GM21423 (cell line): ENCODE measurements around the gene PARD3.
"Not testable (repeated sequence)": the region's sequence is repeated elsewhere in the genome, so short reads cannot be mapped to it uniquely, and the experiment has no call there.

Source experiments
- ATAC-seq: cut with Tn5 transposase; IDR thresholded peaks from one replicate; pipeline ENCODE4 v1.9.1; 2021; ENCODE audit warnings: mild to moderate bottlenecking, moderate library complexity; ENCODE audit not compliant: unreplicated experiment

PARD3 gene

DNA sequence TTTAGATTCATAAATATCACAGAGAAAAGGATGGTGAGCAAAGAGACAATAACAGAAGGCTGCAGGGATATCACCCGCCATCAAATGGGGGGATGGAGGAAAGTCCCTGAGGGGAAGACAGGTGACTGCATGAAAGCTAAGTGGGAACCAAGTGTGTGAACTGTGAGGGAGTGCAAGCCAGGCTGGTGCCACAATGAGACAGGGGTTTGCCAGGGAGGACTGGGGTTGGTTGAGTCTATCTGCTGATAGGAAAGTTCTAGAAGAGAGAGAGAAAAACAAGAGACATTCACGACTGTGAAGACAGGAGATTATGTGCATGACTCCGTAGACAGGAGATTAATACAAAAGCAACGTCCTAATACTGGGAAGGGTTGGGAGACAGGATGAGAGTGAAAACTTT is 376.4 kb downstream of the PARD3 start:
- no peak for ATAC-seq

- ATAC-seq, result no peak
Observed at GRCh38 chr10:34437906-34438305, 377.2 kb downstream of the PARD3 start.

DNA sequence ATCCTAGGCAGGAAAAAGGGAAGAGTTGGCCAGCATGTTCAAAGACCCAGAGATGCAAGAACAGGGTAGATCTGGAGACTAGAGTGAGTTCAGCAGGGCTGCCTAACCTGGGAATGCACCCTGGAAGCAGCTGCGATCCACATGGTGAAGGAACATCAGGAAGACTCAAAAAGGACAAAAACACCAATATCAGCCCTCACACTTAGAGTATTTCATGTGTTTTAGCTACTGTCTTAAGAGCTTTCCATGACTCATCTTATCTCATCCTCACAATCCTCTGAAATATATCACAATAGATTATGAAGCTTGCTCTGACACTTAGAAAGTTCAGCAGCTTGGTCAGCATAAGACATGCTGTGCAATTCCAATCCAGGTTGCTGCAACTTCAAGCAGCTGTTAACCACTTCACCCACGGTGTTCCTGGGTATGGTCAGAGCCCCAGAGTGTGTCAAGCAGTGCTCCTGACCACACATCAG is 380.9 kb downstream of the PARD3 start:
- ATAC-seq, result no peak

DNA sequence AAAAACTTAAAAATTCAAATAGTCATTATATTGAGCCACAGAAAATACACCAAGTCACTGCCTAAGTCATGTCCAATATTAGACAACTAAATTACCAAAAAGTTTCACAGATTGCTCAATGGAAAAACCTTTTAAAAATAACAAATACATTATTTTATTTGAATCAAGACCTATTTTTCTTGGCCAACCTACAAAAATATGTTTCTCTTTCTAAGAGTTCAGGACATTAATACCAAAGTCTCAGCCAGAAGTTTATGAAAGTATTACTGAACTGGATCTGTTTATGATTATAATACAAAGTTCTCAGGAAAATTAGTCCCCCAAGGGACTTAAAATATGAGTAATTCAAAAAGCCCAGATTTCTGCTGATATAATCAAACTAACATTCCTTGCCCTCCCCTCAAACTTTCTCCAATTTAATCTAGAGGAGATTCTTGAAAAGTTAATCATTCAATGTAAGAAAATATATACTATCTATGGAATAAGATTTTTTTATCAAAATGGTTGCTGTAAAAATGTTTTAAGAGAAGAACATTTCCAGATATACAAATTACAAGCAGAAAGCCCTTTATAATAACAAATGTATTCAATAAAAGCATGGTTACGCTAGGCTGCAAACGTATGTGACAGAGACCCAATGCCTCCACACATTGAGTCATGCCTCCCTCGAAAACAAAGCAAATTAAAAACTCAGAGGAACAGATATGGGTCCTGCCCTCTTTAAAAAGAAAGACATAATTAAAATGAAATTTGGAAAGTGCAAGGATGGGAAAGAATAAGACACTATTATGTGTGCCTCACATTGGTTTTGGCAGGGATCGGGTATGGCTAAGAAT is 381.6 kb downstream of the PARD3 start:
- ATAC-seq, result no peak

DNA sequence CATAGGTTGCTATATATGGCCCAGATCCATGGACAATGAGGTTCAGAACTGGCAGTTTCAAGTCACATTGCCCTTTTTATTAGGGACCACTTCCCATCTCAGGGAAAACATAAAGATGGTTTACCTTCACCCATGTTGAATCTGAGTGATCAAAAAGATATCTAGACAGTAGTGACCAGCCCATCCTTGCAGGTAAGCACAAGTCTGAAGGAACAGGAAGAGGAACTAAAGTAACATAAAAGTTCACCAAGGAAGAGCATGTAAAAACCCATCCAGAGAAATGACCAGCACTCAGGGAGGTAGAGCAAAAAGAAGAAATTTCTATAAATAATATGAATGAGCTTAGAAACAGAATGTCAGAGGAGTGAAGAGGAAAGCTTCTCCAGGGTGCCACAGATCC is 382.5 kb downstream of the PARD3 start:
- no peak for ATAC-seq

GRCh38 chr10:34430685-34431084 is 384.4 kb downstream of the PARD3 start:
- no peak for ATAC-seq

GRCh38 chr10:34428501-34428900 is 386.6 kb downstream of the PARD3 start:
- ATAC-seq, result no peak

- no peak for ATAC-seq
Observed at GRCh38 chr10:34427911-34428216, 387.2 kb downstream of the PARD3 start.

- not testable (repeated sequence) for ATAC-seq
Observed at GRCh38 chr10:34427158-34427910, 387.8 kb downstream of the PARD3 start.

DNA sequence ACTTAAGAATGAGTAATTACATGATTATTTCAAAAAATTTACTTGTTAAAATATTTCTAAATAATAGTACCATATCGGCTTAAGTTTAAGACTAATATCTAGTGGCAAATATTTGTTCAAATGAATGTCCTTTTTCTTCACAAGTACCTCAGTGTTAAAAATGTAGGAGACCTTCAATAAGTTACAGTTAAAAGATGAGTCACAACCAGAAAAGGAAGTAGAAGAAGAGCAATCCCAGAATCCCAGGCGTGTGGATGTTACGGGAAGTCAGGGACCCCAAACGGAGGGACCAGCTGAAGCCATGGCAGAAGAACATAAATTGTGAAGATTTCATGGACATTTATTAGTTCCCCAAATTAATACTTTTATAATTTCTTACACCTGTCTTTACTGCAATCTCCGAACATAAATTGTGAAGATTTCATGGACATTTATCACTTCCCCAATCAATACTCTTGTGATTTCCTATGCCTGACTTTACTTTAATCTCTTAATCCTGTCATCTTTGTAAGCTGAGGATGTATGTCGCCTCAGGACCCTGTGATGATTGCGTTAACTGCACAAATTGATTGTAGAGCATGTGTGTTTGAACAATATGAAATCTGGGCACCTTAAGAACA is 388.4 kb downstream of the PARD3 start:
- not testable (repeated sequence) for ATAC-seq

- no peak for ATAC-seq
Observed at GRCh38 chr10:34426041-34426440, 389.1 kb downstream of the PARD3 start.

DNA sequence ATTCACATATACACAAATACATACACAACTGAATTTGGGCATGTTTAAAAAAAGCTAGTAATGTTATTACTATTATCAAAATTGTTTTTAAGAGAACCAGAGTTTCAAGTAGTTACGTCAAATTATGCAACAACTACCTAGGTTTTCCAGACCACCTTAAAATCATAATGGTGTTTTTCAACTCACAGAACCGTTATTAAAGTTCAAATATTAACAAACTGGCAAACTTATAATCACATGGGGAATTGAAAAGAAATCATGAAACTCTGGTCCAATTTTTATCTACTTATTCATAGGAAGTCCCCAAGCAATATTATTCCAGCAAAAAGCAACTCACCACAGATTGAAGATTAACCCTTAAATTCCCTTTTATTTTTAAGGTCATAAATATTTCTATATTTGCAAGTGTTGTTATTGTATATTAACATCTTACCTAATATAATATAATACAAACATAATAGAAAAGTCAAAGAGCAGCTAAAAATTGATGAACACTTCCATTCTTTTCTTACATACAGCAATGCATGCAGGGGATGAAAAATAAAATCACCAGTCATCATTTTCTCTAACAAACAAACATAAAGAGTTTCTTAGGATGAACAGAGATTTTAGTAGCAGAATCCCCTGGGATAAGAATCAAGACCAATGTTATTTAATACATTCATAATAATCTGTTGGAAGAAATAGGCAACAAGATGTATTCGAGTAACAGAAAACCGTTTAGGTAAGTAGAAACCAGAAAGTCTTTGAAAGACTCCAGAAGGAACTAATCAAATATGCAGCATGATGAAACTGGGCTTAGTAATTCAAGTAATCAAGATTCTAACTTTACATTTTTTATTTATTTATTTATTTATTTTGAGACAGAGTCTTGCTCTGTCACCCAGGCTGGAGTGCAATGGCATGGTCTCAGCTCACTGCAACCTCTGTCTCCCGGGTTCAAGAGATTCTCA is 391.1 kb downstream of the PARD3 start:
- ATAC-seq, result no peak

- no peak for ATAC-seq
Observed at GRCh38 chr10:34420795-34421194, 394.3 kb downstream of the PARD3 start.

GRCh38 chr10:34420273-34420672 is 394.8 kb downstream of the PARD3 start:
- ATAC-seq, result no peak

DNA sequence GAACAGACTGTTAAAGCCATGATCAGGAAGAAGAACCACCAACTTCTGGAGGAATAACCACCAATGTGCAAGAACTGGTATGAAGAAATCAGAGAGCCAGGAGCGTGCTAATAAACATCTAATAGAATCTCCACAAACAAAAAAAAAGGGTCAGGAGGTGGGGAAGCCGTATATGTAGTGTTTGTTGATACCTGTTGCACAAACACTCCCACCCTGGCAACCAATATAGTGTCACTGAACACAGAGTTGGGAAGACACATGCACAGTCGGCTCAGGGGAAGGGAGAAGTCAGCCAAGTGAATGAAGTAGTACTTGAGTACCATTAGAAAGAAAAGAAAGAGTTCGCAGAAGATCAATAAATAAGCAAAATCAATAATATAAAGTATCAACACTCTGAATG is 400.1 kb downstream of the PARD3 start:
- ATAC-seq, result no peak

GRCh38 chr10:34413756-34414587 is 401.1 kb downstream of the PARD3 start:
- no peak for ATAC-seq

DNA sequence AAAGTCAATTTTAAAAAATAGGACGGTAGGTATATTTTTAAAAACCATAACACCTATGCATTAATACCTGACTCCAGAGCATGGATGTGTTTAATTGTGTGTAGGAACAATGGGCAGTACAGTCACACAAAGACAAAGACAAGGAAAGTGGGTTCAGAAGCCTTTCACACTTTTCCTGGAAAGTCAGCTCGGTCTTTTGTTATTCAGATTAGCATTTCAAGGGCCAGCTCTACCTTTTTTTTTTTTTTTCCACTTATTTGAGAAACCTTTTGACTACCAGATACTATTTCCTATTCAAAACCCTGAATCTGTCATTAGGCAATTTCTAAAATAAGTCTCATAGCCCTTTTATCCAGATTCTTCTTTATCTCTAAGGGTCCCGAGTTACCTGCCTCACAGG is 401.9 kb downstream of the PARD3 start:
- ATAC-seq, result no peak

DNA sequence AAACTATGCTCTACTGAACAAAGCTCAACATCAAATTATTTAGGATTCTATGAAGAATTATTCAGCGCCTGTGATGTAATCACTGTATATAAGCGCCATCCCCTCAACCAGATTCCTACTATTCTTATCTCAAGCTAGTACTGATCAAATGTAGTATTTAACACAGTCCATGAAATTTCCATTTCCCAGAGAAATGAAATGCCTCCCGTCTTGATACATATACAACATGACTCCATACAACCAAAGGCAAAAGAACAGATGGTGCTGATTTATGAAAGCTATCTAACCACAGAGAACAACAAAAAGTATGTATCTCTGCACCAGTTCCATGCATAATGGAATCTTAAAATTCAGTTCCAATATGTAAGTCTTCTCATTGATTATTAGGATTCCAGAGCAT is 406.1 kb downstream of the PARD3 start:
- ATAC-seq, result no peak

DNA sequence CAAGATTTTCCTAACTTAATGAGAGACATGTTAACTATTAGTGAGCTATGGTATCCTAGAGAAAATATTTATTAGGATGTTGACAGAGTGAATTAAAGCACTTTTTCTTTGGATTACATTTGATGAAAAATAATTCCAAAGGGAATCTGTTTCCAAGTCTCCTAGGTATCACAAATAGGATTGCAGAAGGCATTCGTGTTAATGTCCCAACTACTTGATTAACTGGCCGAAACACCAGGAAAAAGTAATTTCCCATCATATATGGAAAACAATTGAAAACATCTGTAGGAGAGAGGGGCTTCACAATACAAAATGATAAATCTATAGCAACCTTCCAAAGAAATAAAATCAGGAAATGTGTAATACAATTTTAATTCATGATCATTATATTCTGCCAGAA is 406.7 kb downstream of the PARD3 start:
- ATAC-seq, result no peak

DNA sequence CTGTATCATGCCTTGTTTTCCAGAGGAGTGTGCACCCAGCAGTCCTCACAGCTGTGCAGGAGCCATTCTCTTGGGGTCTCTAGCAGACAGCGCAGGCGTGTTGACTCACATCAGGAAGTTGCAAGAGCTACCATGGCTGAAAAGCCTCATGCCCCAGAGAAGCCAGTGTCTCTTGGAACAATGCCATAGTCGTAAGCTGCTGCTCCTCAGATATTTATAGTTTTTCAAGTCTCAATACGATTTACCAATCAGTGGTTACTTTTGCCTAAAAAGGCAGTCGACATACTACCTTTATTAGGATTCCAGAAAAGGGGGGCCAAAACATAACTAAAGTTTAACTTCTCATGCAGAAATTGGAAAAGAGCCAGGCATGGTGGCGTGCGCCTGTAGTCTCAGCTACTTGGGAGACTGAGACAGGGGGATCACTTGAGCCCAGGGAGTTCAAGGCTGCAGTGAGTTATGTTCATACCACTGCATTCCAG is 407.7 kb downstream of the PARD3 start:
- ATAC-seq, result no peak
